LHCN-M2 (cell line): ENCODE measurements around the gene PRKD1. TPM values are rescaled to one million over a fixed set of nuclear protein-coding genes. Genes with fewer than 3 reads are reported as not detected.
"Not testable (repeated sequence)": the region's sequence is repeated elsewhere in the genome, so short reads cannot be mapped to it uniquely, and the experiment has no call there.

Experiments
- DNase-seq: peaks from one replicate; pipeline ENCODE4 v3.0.0-alpha.2; 2012; ENCODE audit warnings: low read depth
- total RNA-seq: library from RNA; depleted of rRNA; stranded (reverse); fragments of >200 nt; gene quantifications from 2 replicates; pipeline ENCODE4 v1.2.3, GENCODE V29; 2014

The PRKD1 gene
- total RNA-seq, 1 experiment from 2014 or later = 23.1 TPM

GRCh38 chr14:29743531-29743930 lies 184.1 kb downstream of the PRKD1 start:
- no peak for DNase-seq

- DNase-seq = peak; percentile 89
These were observed 185.7 kb downstream of the PRKD1 start for GRCh38 chr14:29741909-29742401.

- DNase-seq = peak; percentile 82
These were observed 187.2 kb downstream of the PRKD1 start for GRCh38 chr14:29740491-29740890.

- no peak for DNase-seq
These were observed 188.7 kb downstream of the PRKD1 start for GRCh38 chr14:29738950-29739349.

- DNase-seq = no peak
These were observed 189.6 kb downstream of the PRKD1 start for GRCh38 chr14:29738056-29738455.

GRCh38 chr14:29735459-29735858 lies 192.2 kb downstream of the PRKD1 start:
- DNase-seq = no peak

- DNase-seq = no peak
These were observed 192.9 kb downstream of the PRKD1 start for GRCh38 chr14:29734732-29735131.

GRCh38 chr14:29726560-29727331 lies 200.9 kb downstream of the PRKD1 start:
- DNase-seq = peak; percentile 94

GRCh38 chr14:29724991-29725390 lies 202.7 kb downstream of the PRKD1 start:
- DNase-seq = peak; percentile 74

GRCh38 chr14:29722831-29723230 lies 204.8 kb downstream of the PRKD1 start:
- no peak for DNase-seq

- no peak for DNase-seq
These were observed 206.1 kb downstream of the PRKD1 start for GRCh38 chr14:29721586-29721985.

- no peak for DNase-seq
These were observed 209.7 kb downstream of the PRKD1 start for GRCh38 chr14:29717901-29718300.

- DNase-seq = peak; percentile 85
These were observed 211.5 kb downstream of the PRKD1 start for GRCh38 chr14:29716150-29716549.

- peak; percentile 60 for DNase-seq
These were observed 215.0 kb downstream of the PRKD1 start for GRCh38 chr14:29712601-29713000.

- DNase-seq = peak; percentile 48
These were observed 217.6 kb downstream of the PRKD1 start for GRCh38 chr14:29710015-29710414.

- DNase-seq = no peak
These were observed 218.2 kb downstream of the PRKD1 start for GRCh38 chr14:29709490-29709889.

- DNase-seq = no peak
These were observed 220.9 kb downstream of the PRKD1 start for GRCh38 chr14:29706700-29707099.

- DNase-seq = no peak
These were observed 221.8 kb downstream of the PRKD1 start for GRCh38 chr14:29705801-29706200.

- DNase-seq = not testable (repeated sequence)
These were observed 238.1 kb downstream of the PRKD1 start for GRCh38 chr14:29689597-29689996.

- DNase-seq = no peak
These were observed 239.8 kb downstream of the PRKD1 start for GRCh38 chr14:29687866-29688265.

GRCh38 chr14:29687071-29687765 lies 240.4 kb downstream of the PRKD1 start:
- DNase-seq = no peak

- DNase-seq = no peak
These were observed 242.7 kb downstream of the PRKD1 start for GRCh38 chr14:29684926-29685325.

GRCh38 chr14:29682789-29683188 lies 244.9 kb downstream of the PRKD1 start:
- no peak for DNase-seq
